ENCODE measurements around the gene PEX7.
A peak's percentile ranks its signal among the peaks of the same experiment; 100 is the strongest.
"Not testable (repeated sequence)": the region's sequence is repeated elsewhere in the genome, so short reads cannot be mapped to it uniquely, and the experiment has no call there.

The PEX7 gene

GRCh38 chr6:136822376-136823127 lies at the start of gene PEX7:
Gene PEX7 (plus strand): TSS chr6:136822592. CDS start chr6:136822666, 74 bp downstream.
- DNase-seq = peak; percentile 88 to 91

- no peak for DNase-seq
Observed at GRCh38 chr6:136772685-136773472, 49.5 kb upstream of the PEX7 start.

GRCh38 chr6:136773473-136773796 lies 49.0 kb upstream of the PEX7 start:
- no peak for DNase-seq

- no peak for DNase-seq
Observed at GRCh38 chr6:136774228-136775041, 48.0 kb upstream of the PEX7 start.

- DNase-seq = no peak
Observed at GRCh38 chr6:136775081-136775480, 47.3 kb upstream of the PEX7 start.

GRCh38 chr6:136775548-136775947 lies 46.8 kb upstream of the PEX7 start:
- DNase-seq = no peak

GRCh38 chr6:136777651-136778050 lies 44.7 kb upstream of the PEX7 start:
- no peak for DNase-seq

GRCh38 chr6:136779682-136780081 lies 42.7 kb upstream of the PEX7 start:
- DNase-seq = no peak

- DNase-seq = no peak
Observed at GRCh38 chr6:136780972-136781371, 41.4 kb upstream of the PEX7 start.

- DNase-seq = no peak
Observed at GRCh38 chr6:136782021-136782770, 40.2 kb upstream of the PEX7 start.

GRCh38 chr6:136783021-136783420 lies 39.4 kb upstream of the PEX7 start:
- no peak for DNase-seq

- DNase-seq = no peak
Observed at GRCh38 chr6:136783495-136784270, 38.7 kb upstream of the PEX7 start.

- no peak for DNase-seq
Observed at GRCh38 chr6:136784271-136784664, 38.1 kb upstream of the PEX7 start.

GRCh38 chr6:136784910-136785746 lies 37.3 kb upstream of the PEX7 start:
- peak; percentile 56 to 64 for DNase-seq

- no peak for DNase-seq
Observed at GRCh38 chr6:136786658-136787057, 35.7 kb upstream of the PEX7 start.

GRCh38 chr6:136787726-136788068 lies 34.7 kb upstream of the PEX7 start:
- no peak for DNase-seq

GRCh38 chr6:136788069-136788902 lies 34.1 kb upstream of the PEX7 start:
- DNase-seq = no peak

GRCh38 chr6:136789440-136789839 lies 33.0 kb upstream of the PEX7 start:
- not testable (repeated sequence) for DNase-seq

GRCh38 chr6:136790411-136791295 lies 31.7 kb upstream of the PEX7 start:
- no peak for DNase-seq

All from activated CD4-positive, alpha-beta T cell treated with anti-CD3 and anti-CD28 coated beads, Interleukin-2, amount 50 U/mL, for 48 hours (primary cell).